Brain microvascular endothelial cell (primary cell): ENCODE results near the gene KRTAP5-9.
"Not testable (repeated sequence)": the region's sequence is repeated elsewhere in the genome, so short reads cannot be mapped to it uniquely, and the experiment has no call there.

Source experiments
- DNase-seq: peaks from one replicate; pipeline ENCODE4 v3.0.0-alpha.2; 2020
- H3K27ac ChIP-seq: fragments of 250-450 bp; sonication (Bioruptor Pico); 2 replicates; pipeline ENCODE4 v1.5.1; 2020; ENCODE audit warnings: mild to moderate bottlenecking, moderate library complexity
- H3K27me3 ChIP-seq: fragments of 250-450 bp; sonication (Bioruptor Pico); replicated peaks from 2 replicates; pipeline ENCODE4 v1.5.1; 2020; ENCODE audit warnings: mild to moderate bottlenecking
- H3K36me3 ChIP-seq: fragments of 250-450 bp; sonication (Bioruptor Pico); replicated peaks from 2 replicates; pipeline ENCODE4 v1.5.1; 2020; ENCODE audit warnings: mild to moderate bottlenecking
- H3K4me3 ChIP-seq: 2 replicates; pipeline ENCODE4 v1.5.1; 2011; ENCODE audit warnings: low read depth, mild to moderate bottlenecking, control low read depth, low read length, moderate library complexity
- in situ Hi-C: cut with HindIII; loops from 2 replicates; pipeline ENCODE4 v1.10.0; 2017; ENCODE audit warnings: low sequenced_read_pairs, low pct_ligation_motif_present
- TF ChIP-seq, protein P1 (sequence below): IDR thresholded peaks from 2 replicates; pipeline ENCODE4 v1.5.1; 2011; ENCODE audit warnings: low read depth, mild to moderate bottlenecking, moderate library complexity, low read length, control low read depth, inconsistent platforms; ENCODE audit errors: missing control alignments

The KRTAP5-9 gene

DNA sequence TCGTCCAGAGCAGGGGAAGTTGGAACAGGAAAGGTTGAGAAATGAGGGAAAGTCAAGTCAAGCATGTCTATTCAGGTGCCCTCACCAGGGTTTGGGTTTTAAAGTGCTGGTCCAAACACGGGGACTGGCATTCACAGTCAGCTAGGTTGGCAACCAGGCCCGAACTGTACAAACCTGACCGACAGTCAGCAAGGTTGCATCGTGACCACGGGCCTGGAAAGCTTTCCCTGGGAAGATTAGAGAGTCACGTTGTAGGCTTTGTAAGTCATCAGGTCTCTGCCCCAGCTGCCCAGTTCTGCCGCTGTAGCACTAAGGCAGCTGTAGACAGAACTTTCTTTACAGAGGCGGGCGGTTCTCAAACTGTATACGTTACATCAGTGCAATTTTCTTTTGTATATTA is 24.6 kb downstream of the KRTAP5-9 start:
- H3K36me3 ChIP-seq = no peaks in the 10 kb centered on the region
- no peak overlapping the region for H3K27ac ChIP-seq
- DNase-seq = no peak
- in situ Hi-C loops = no loop called here
- no peak overlapping the region for H3K4me3 ChIP-seq
- TF ChIP-seq, protein P1, sequence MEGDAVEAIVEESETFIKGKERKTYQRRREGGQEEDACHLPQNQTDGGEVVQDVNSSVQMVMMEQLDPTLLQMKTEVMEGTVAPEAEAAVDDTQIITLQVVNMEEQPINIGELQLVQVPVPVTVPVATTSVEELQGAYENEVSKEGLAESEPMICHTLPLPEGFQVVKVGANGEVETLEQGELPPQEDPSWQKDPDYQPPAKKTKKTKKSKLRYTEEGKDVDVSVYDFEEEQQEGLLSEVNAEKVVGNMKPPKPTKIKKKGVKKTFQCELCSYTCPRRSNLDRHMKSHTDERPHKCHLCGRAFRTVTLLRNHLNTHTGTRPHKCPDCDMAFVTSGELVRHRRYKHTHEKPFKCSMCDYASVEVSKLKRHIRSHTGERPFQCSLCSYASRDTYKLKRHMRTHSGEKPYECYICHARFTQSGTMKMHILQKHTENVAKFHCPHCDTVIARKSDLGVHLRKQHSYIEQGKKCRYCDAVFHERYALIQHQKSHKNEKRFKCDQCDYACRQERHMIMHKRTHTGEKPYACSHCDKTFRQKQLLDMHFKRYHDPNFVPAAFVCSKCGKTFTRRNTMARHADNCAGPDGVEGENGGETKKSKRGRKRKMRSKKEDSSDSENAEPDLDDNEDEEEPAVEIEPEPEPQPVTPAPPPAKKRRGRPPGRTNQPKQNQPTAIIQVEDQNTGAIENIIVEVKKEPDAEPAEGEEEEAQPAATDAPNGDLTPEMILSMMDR = no peak
- H3K27me3 ChIP-seq = no peaks in the 10 kb centered on the region

DNA sequence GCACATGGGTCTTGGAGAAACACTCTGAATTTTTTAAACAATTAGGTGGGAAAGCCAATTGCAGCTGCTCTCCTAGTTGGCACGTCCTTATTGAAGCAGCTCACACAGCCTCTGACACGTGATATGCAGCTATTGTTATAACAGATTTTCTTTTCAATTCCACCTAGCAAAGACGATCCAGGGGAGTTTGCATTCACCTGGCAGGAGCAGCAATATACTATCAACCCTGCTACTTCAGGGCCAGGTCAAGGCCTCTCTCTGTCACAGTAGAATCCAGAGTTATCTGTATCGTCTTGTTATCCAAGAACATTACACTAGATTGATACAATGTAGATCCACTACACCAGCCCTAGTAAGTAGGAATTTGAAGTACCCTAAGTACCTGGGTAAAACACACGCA is 26.2 kb downstream of the KRTAP5-9 start:
- H3K27ac ChIP-seq = no peak overlapping the region
- H3K4me3 ChIP-seq = no peak overlapping the region
- H3K36me3 ChIP-seq = no peaks in the 10 kb centered on the region
- no peaks in the 10 kb centered on the region for H3K27me3 ChIP-seq
- TF ChIP-seq, protein P1 = no peak
- in situ Hi-C loops = no loop called here
- no peak for DNase-seq

DNA sequence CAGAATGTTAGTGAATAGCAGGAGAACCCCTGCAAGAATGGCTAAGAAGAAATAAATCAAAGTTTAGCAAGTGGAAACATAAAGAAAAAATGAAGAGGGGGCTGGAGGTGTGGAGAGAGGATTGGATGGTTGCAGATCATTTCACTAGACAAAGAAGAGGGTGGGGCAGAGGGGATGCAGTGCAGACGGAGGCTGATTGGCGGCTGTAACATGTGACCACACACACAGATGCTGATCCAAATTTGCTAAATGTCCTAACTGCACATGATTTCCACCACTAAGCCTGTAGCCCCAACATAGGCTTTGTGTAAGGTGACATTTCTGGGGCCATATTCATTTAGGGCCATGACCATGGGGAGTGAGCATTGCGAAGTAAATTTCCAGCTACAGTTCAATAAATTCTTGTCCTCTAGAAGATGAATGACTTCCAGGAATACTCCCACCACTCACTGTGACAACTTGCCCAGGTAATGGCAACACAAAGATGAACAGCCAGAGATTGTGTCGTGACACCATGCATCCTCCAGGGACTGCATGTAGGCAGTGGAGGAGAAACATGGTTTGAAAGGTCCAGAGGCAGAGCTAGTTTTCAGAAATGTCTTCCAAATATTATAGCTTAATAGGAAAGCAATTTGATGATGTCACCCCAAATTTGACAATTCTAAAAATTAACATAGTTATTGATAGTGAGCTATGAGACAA is 27.7 kb downstream of the KRTAP5-9 start:
- Histone ChIP-seq H3K4me3 (no peak overlapping the region), H3K36me3 (no peaks in the 10 kb centered on the region), H3K27ac (no peak overlapping the region), H3K27me3 (no peaks in the 10 kb centered on the region)
- DNase-seq = no peak
- in situ Hi-C loops = no loop called here
- TF ChIP-seq, protein P1 = no peak

DNA sequence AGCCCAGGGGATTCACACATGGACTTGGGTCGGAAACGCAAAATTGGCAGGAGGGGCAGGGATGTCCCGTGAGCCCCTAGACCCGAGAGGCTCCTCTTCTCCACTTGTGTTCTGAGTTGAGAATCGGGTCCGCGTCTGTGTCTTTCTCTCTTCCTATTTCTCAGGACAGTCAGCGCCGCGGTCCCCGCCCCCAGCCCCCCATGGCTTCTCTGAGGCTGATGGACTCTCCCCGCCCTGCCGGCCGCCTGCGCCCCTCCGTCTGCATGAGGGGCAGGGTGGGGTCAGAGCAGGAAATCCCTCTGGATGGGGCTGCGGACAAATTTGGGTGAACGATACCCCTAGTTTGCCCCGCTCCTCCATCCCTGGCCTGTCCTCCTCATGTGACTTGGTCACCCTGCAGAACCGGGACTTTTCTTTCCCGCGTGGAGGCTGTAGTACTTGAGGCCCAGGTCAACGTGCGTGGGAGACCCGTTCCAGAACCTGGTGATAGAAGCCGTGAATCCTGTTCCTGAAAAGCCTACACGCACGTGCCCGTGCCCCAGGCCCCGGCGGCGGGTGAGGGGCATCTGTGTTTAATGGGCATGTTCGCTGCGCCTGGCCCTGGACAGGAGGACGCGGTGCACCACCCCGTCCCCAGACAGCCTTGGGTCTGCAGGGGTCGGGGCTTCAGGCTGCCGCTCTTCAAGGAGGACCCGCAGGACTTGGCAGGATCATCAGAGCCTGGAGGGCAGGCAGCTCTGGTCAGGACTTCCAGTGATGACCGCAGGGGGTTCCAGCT is 28.7 kb downstream of the KRTAP5-9 start:
- H3K4me3 ChIP-seq, H3K27ac ChIP-seq, H3K36me3 ChIP-seq, H3K27me3 ChIP-seq, DNase-seq, in situ Hi-C loops: not testable (repeated sequence)

DNA sequence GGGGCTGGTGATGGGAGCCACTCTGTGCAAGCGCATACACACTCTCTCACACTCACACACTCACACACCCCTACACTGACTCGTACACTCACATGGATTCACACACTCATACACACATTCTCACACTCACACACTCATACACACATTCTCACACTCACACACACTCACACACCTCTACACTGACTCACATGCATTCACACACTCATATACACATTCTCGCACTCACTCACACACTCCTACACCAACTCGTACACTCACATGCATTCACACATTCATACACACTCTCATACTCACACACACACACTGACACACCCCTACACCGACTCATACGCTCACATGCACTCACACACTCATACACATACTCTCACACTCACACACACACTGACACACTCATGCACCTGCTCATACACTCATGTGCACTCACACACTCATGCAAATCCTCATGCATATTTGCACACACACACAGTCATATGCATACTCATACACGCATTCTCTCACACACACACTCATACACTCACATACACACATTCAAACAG is 29.3 kb downstream of the KRTAP5-9 start:
- H3K27me3 ChIP-seq = no peaks in the 10 kb centered on the region
- in situ Hi-C loops = no loop called here
- no peak for DNase-seq
- no peaks in the 10 kb centered on the region for H3K36me3 ChIP-seq
- TF ChIP-seq, protein P1 = no peak
- no peak overlapping the region for H3K4me3 ChIP-seq
- no peak overlapping the region for H3K27ac ChIP-seq

DNA sequence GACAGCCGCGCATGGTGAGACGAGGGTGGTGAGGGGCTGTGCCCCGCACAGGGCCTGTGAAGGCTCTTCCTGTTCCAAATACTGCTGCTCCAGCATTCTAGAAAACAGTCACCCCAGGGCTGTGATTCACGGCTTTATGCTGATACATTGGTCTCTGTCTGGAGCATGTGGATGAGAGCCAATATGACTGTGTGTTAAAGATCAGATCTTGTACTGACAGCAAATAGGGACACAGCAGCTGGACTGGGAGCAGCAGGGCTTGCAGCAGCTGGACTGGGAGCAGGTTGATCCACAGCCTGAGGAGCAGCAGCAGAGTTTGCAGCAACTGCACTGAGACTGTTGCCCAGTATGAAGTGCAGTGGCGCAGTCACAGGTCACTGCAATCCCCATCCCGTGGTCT is 31.3 kb downstream of the KRTAP5-9 start:
- in situ Hi-C loops = not testable (repeated sequence)

More for the DNA sequence above, 31.3 kb downstream of the KRTAP5-9 start:
- H3K4me3 ChIP-seq, H3K27ac ChIP-seq, H3K27me3 ChIP-seq, H3K36me3 ChIP-seq: not testable (repeated sequence)
- peak; percentile 31 for DNase-seq
